NCI-H1417 (cell line): Measurements from ENCODE around the gene TCF20.
A peak's percentile ranks its signal among the peaks of the same experiment; 100 is the strongest.

Experiments used
- DNase-seq, 3 experiments: peaks; one replicate each; lab custom pipeline; 2025; lab: John Stamatoyannopoulos, UW

The TCF20 gene

DNA sequence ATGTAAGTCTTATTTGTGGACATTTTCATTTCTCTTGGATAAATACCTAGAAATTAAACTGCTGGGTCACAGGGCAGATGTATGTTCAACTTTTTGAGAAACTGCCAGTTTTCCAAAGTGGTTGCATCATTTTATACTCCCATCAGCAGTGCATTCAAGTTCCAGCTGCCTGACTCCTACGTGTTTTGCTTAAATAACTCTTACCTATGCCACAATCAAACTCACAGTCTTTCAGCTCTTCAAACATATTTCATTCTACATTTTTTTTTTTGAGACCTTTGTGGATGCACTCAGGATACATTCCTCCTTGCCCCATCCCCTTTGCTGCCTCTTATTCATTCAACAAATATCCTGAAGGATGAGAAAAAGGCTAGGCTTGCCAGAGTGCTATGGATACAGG, 9.2 kb downstream of the TCF20 start:
- no peak for DNase-seq

DNA sequence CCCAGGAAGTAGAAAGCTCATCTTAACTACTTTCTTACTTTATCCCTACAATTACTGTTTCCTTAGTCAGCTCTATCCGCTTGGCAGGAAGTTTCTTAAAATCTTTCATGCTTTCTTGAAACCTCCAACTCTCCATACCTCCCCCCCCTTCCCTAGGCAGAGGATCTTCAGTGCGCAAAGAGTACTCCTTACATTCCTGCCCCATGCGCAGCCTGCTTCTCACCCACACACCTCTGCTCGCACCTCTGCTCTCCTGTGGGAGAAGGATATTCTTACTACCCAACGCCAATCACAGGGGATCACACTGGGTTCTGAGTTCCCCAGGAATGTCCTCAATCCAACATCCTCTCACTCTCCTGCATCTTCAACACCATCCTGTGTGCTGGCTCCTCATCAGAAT, 12.3 kb downstream of the TCF20 start:
- no peak for DNase-seq

DNA sequence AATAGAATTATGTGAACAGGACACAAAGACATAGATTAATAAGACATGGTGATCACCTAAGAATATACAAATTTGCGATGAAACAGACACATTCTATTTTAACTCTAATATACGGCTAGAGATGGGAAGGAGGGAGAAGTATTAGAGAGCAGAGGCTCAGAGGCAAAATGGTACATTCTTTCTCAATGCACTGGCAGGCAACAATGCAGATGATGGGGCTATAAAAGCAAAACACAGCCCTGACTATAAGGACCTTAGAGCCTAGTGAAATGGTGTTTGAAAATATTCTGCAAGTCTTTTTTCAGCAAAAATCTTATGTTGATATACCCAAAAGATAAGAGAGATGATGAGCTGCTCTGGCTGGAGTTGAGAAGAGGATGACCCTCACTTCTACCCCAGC, 13.1 kb downstream of the TCF20 start:
- DNase-seq, result no peak

DNA sequence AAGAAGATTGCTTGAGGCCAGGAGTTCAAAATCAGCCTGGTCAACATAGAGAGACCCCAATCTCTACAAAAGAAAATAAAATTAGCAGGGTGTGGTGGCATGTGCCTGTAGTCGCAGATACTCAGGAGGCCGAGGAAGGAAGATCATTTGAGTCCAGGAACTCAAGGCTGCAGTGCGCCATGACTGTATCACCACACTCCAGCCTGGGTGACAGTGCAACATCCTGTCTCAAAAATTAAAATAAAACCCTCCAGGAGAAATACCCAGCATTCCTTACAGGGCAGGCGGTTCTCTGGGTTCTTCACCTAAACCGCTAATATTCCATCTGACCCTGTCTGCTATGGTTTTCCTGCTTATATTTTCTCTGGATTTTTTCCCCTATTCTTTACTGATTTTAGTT, 13.5 kb downstream of the TCF20 start:
- no peak for DNase-seq

DNA sequence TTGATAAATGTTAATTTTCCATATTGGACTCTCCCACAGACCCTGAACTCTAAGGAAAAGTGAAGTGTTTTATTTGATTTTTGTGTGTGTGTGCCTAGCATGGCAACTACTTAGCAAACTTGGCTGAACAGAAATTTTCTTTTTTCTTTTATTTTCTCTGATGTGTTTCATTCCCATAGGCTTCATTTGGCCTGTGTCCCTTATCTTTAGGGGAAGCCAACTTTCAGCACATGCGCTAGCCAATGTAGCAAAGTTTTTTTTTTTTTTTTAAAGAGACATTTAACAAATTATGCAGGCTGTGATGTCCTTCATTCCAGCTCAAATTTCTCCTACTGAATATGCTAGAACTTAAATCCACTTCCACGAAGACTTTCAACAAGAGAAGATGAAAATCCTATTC, 14.2 kb downstream of the TCF20 start:
- DNase-seq, result no peak

DNA sequence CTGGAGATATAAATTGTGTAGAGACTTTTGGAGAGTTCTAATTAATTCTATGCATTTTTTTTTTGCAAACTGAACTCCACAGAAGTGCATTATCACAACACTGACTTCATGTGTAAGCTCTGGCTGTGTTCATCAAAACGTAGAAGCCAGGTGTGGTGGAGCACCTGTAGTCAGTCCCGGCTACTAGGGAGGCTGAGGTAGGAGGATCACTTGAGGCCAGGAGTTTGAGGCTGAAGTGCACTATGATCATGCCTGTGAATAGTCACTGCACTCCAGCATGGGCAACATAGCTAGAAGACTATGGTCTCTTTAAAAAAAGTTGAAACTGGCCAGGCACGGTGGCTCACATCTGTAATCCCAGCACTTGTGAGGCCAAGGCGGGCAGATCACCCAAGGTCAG, 20.6 kb downstream of the TCF20 start:
- DNase-seq, result no peak

DNA sequence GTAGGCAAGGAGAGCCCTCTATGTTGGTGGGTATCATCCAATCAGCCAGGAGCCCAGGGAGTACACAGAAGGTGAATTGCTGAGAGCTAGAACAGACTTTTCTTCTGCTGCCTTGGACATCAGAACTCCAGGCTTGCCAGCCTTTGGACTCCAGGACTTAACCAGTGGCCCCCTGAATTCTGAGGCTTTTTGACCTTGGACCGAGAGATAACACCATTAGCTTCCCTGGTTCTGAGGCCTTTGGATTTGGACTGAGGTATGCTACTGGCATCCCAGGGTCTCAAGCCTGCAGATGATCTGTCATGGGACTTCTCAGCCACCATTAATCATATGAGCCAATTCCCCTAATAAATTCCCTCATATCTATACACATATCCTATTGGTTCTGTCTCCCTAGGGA, 21.5 kb downstream of the TCF20 start:
- DNase-seq, result no peak

DNA sequence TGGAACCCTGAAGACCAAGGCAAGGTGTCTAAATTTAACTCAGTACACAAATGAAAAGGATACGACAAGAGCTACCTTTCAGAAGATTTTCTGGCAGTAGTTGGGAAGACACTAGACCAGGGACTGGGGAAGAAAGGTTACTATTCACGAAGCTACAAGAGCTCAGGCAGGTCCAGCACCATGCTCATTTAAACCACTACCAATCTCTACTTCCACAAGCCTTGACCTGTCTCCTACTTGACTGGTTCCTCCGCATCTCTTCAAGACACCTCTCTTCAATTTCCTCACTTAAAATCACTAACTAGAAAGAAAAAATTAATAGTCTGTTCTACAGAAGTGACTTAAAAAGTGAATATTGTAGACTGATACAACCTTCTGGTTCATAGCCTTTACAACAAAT, 22.9 kb downstream of the TCF20 start:
- no peak for DNase-seq

DNA sequence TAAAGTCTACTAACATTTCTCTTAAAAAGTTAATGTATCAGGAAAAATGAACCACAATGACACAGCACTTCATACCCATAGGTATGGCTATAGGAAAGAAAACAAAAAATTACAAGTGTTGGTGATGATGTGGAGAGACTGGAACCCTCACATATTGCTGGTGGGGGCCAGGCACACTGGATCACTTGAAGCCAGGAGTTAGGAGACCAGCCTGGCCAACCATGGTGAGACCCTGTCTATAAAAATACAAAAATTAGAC, 26.7 kb downstream of the TCF20 start:
- no peak for DNase-seq

DNA sequence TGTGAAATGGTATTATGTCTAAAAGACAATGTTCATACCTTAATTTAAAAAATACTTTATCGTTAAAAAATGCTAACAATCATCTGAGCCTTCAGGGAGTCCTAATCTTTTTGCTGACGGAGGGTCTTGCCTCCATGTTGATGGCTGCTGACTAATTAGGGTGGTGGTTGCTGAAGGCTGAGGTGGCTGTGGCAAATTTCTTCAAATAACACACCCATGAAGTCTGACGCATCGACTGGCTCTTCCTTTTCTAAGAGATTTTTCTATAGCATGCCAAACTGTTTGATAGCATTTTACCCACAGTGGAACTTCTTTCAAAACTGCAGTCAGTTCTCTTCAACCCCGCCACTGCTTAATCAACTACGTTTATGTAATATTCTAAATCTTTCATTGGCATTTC, 33.6 kb downstream of the TCF20 start:
- no peak for DNase-seq

DNA sequence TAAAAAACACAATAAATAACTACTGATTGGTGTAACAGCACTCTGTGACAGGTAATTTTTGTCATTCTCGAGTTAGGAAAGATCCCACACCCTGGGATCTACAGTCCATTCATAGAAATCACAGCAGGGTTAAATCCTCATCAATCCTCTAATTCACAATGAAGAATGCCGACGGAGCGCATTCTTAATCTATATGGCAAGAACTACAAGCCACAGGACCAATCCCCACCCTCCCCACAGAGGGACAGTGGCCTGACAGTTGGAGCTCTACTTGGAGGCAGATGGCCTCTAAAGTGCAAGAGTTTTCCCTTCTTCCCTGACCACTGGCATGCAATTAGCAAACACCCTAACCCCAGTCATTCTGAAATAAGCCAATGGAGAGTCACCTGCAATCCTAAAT, 34.2 kb downstream of the TCF20 start:
- DNase-seq, result no peak

DNA sequence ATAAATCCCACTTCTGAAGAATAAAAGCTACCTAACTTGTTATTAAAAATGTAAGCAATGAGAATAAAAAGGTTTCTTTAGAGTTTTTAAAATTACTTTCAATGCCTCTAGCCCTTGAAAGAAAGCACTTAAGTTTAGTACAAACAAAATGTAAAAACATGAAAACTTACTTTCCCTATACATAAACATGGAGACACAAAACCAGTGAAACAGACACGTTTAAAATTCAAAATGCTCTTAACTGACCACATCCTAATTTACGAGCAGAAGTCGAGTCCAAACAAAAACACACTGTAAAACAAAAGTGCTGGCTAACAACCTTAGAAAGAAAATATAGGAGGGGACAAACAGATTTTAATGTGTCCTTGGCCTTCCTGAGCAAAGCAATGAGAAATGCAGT, 36.6 kb downstream of the TCF20 start:
- no peak for DNase-seq

DNA sequence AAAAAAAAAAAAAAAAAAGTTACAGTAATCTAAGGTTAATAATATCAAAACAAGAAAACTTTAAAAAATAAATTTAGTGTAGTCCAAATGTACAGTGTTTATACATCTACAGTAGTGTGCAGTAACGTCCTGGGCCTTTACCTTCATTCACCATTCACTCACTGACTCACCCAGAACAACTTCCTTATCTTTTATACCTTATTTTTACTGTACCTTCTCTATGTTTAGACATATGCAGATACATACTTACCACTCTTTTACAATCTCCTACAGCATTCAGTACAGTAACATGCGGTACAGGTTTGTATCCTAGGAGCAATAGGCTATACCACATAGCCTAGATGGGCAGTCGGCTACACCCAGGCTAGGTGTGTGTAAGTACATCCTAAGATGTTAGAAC, 38.5 kb downstream of the TCF20 start:
- DNase-seq, result no peak

DNA sequence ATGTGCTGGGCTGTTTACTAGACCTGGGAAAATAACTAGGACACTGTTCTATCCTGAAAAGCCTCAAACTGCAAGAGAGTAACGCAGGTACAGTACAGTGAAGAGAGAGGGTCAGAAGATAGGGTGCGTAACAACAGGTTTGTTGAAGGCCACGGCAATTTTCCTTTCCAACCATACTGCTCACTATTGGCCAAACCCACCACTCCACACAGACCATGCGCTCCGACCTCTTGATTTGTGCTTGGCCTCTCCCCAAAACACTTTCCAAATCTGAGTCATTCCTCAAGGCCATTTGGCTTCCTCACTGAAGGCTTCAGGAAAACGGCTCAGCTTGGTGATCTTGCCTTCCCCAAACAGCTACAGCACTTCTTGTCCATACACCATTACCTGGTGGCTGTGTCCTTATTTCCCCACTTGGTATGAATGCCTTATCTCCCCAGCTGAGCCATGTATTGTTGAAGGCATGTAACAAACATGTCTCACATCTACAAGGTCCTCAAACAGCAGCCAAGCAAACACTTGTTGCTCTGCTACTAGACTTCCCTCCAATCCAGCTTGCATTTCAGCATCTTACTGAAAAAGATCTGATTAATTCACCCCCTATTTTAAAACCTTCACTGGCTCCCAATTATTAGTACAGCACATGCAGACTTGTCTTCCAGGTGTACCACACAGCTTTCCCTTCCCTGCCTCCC, 40.9 kb downstream of the TCF20 start:
- DNase-seq, result no peak

DNA sequence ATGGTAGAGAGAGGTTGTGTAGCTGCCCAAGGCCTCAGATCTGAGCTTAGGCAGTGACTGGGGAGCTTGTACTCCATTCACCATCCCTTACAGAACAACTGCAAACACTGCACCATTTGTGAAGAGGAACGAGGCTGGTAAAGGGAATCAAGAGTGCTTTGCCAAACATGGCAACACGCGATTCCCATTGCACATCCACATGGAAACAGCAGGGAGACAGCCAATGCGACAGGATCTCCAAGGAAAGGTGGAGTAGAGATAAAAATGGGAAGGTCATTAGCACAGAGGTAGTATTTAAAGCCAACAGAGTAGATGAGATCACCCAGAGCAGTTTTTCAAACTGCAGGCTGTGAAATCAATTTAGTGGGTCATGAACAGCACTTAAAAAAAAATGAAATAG, 42.0 kb downstream of the TCF20 start:
- peak in 1 of 3 experiments; percentile 1 for DNase-seq

DNA sequence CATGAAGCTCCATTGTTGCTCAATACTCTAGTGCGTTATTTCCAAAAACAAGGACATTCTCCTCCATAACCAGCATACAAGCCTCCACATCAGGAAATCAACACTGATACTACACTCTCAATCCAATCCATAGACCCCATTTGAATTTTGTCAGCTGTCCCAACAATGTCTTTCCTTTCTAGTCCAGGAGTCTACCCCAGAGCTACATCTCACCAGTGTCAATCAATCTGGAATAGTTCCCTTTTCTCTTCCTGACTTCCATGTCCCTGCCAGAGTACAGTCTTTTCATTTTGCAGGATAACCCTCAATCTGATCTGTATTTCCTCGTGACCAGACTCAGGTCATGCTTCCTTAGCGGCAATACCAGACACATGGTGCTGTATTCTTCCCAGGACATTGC, 43.0 kb downstream of the TCF20 start:
- DNase-seq, result no peak

DNA sequence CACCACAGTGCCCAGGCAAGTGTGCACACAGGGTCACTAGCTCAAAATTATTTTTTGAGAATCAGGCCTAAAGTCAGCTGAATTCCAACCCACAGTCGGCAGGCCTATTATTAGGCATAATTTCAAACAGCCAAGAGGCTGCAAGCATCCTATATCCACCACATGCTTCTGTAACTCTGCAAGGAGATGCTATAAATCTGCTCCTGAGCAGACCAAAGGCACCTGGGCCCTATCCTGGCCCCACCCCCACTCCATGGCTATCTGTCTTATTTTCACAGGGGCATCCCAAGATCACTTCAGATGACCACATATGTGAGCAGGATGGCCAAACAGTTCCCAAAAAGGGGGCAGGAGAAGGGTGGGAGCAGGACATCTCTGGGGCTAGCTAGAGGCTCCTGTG, 44.6 kb downstream of the TCF20 start:
- DNase-seq, result no peak

DNA sequence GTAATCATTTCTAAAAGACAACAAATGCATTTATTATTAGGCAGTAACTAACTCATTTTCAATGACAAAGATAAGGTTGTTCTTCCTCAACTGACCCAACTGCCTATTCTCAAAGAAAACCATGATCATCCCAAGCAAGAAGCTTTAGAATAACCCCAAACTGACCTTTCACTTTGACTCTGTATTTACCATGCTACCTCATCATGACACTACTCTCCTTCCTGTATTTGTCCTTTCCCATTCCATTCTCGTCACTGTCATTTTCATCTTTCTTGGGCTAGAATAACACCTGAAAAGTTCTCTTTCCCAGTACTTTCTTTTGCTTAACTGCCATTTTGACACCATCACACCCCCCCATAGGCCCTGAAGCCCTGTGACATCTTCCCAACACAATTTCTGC, 48.3 kb downstream of the TCF20 start:
- DNase-seq, result no peak
